A673 (cell line): ENCODE results near the gene FAM89A.

Experiments
- CTCF ChIP-seq: fragments of 300-800, 200-600 bp; sonication (generic); conservative IDR thresholded peaks from 2 replicates; pipeline ENCODE4 v1.5.1; 2017; ENCODE audit warnings: low read depth, mild to moderate bottlenecking, antibody characterized with exemption, low read length, moderate library complexity, mixed read lengths
- EZH2 ChIP-seq: fragments of 200-600 bp; sonication (generic); IDR thresholded peaks from 2 replicates; pipeline ENCODE4 v1.6.1; 2017; ENCODE audit warnings: borderline replicate concordance, low read depth, mild to moderate bottlenecking, mixed read lengths, antibody characterized with exemption, low read length; ENCODE audit not compliant: poor library complexity, severe bottlenecking

- no peak for TF ChIP-seq CTCF
- no peak for TF ChIP-seq EZH2
Observed at GRCh38 chr1:230970432-230970831, 69.6 kb downstream of the FAM89A start.
